WERI-Rb-1 (cell line): ENCODE results near the gene ZNF778.

Experiments used
- DNase-seq: peaks from one replicate; pipeline ENCODE4 v3.0.0-alpha.2; 2020
- H3K27ac ChIP-seq: fragments of 250-450 bp; sonication (Bioruptor Pico); 2 replicates; pipeline ENCODE4 v1.5.1; 2020; ENCODE audit warnings: mild to moderate bottlenecking, moderate library complexity
- H3K27me3 ChIP-seq: fragments of 250-450 bp; sonication (Bioruptor Pico); 2 replicates; pipeline ENCODE4 v1.5.1; 2021; ENCODE audit warnings: mild to moderate bottlenecking, low read depth, moderate library complexity; ENCODE audit not compliant: insufficient read depth, severe bottlenecking
- H3K36me3 ChIP-seq: fragments of 250-450 bp; sonication (Bioruptor Pico); 2 replicates; pipeline ENCODE4 v1.5.1; 2020; ENCODE audit warnings: mild to moderate bottlenecking, moderate library complexity
- H3K4me3 ChIP-seq: 2 replicates; pipeline ENCODE4 v1.5.1; 2011; ENCODE audit warnings: low read depth, mild to moderate bottlenecking, control low read depth, low read length
- H3K9me3 ChIP-seq: fragments of 250-450 bp; sonication (Bioruptor Pico); 2 replicates; pipeline ENCODE4 v1.5.1; 2021; ENCODE audit warnings: mild to moderate bottlenecking, moderate library complexity; ENCODE audit not compliant: severe bottlenecking
- CTCF ChIP-seq: IDR thresholded peaks from 2 replicates; pipeline ENCODE4 v1.5.1; 2011; ENCODE audit warnings: low read depth, mild to moderate bottlenecking, control low read depth, inconsistent platforms, low read length

The ZNF778 gene

GRCh38 chr16:89270666-89271345, 53.3 kb downstream of the ZNF778 start:
- Histone ChIP-seq H3K27me3 (no peaks in the 10 kb centered on the region), H3K4me3 (no peak overlapping the region), H3K36me3 (no peaks in the 10 kb centered on the region), H3K27ac (no peak overlapping the region), H3K9me3 (no peaks in the 10 kb centered on the region)
- TF ChIP-seq CTCF: no peak
- DNase-seq: no peak

GRCh38 chr16:89272631-89273030, 55.1 kb downstream of the ZNF778 start:
- Histone ChIP-seq H3K36me3 (no peaks in the 10 kb centered on the region), H3K27me3 (no peaks in the 10 kb centered on the region), H3K27ac (no peak overlapping the region), H3K9me3 (no peaks in the 10 kb centered on the region), H3K4me3 (no peak overlapping the region)
- no peak for TF ChIP-seq CTCF
- DNase-seq: no peak

- Histone ChIP-seq H3K9me3 (no peaks in the 10 kb centered on the region), H3K36me3 (no peaks in the 10 kb centered on the region), H3K27me3 (no peaks in the 10 kb centered on the region), H3K27ac (no peak overlapping the region), H3K4me3 (no peak overlapping the region)
- TF ChIP-seq CTCF: no peak
- no peak for DNase-seq
These were observed 56.4 kb downstream of the ZNF778 start for GRCh38 chr16:89273741-89274472.

GRCh38 chr16:89274561-89275283, 57.2 kb downstream of the ZNF778 start:
- no peaks in the 10 kb centered on the region for H3K36me3 ChIP-seq
- H3K9me3 ChIP-seq: no peaks in the 10 kb centered on the region
- no peak overlapping the region for H3K27ac ChIP-seq
- TF ChIP-seq CTCF: no peak
- H3K27me3 ChIP-seq: no peaks in the 10 kb centered on the region
- no peak for DNase-seq
- no peak overlapping the region for H3K4me3 ChIP-seq

GRCh38 chr16:89275284-89275584, 57.7 kb downstream of the ZNF778 start:
- no peak overlapping the region for H3K27ac ChIP-seq
- DNase-seq: no peak
- no peaks in the 10 kb centered on the region for H3K9me3 ChIP-seq
- no peak for TF ChIP-seq CTCF
- no peaks in the 10 kb centered on the region for H3K27me3 ChIP-seq
- no peaks in the 10 kb centered on the region for H3K36me3 ChIP-seq
- H3K4me3 ChIP-seq: no peak overlapping the region
